A673 (cell line): ENCODE measurements around the gene CHST1.

ENCODE experiments used
- CTCF ChIP-seq: fragments of 300-800, 200-600 bp; sonication (generic); conservative IDR thresholded peaks from 2 replicates; pipeline ENCODE4 v1.5.1; 2017; ENCODE audit warnings: low read depth, mild to moderate bottlenecking, antibody characterized with exemption, low read length, moderate library complexity, mixed read lengths
- EZH2 ChIP-seq: fragments of 200-600 bp; sonication (generic); IDR thresholded peaks from 2 replicates; pipeline ENCODE4 v1.6.1; 2017; ENCODE audit warnings: borderline replicate concordance, low read depth, mild to moderate bottlenecking, mixed read lengths, antibody characterized with exemption, low read length; ENCODE audit not compliant: poor library complexity, severe bottlenecking

- TF ChIP-seq CTCF = no peak
- no peak for TF ChIP-seq EZH2
These were observed 1.5 kb upstream of the CHST1 start for GRCh38 chr11:45666648-45667642.
